K562 (cell line): ENCODE results near the gene AKAP13. TPM values are rescaled to one million over a fixed set of nuclear protein-coding genes. Genes with fewer than 3 reads are reported as not detected.

Experiments
- ATAC-seq: fragments of 200-7000 bp; cut with Tn5 transposase; 3 replicates; pipeline ENCODE4 v1.9.1; 2020; ENCODE audit warnings: moderate library complexity
- BruUV-seq: library from RNA; stranded (reverse); fragments of 400-500 nt; replicated peaks from 2 replicates; lab custom pipeline; 2021; lab: Mats Ljungman, UMichigan
- CTCF ChIA-PET: fragments of 300-600 bp; formaldehyde crosslinking; extraction: SDS; loops from one replicate; lab custom pipeline; 2021; ENCODE audit warnings: low intra/inter-chr PET ratio; lab: Yijun Ruan, JAX
- POLR2A ChIA-PET: fragments of 300-600, 350-650 bp; sonication (Branson Sonifier 250); formaldehyde crosslinking; extraction: SDS; loops from one replicate; lab custom pipeline; 2021; ENCODE audit warnings: antibody characterized with exemption, inconsistent platforms; lab: Yijun Ruan, JAX
- DNase-seq, 4 experiments: peaks; one replicate each; pipeline versions ENCODE4 v3.0.0 to v3.0.0-alpha.2; 2011 to 2018; ENCODE audit warnings: low spot score in 3 of 4, mixed read lengths in 3 of 4; ENCODE audit errors: extremely low read depth in 1 of 4
- FAIRE-seq: peaks from 2 replicates; lab custom pipeline; 2011; peaks lifted over from hg19 to GRCh38; lab: Jason Lieb, UNC
- H2AFZ ChIP-seq: 2 replicates; pipeline ENCODE4 v1.6.0; 2011; ENCODE audit warnings: low read depth, low read length, control low read depth, inconsistent platforms
- H3K27ac ChIP-seq: fragments of 200-600 bp; 3 replicates; pipeline ENCODE4 v1.8.0; 2011; ENCODE audit warnings: low read depth, mild to moderate bottlenecking, control low read depth, inconsistent platforms, low read length, moderate library complexity, mixed read lengths; ENCODE audit errors: extremely low read depth
- H3K27me3 ChIP-seq, 2 experiments: fragments of 300-600 bp in 1 of 2; 2 replicates in 1 of 2; 3 replicates in 1 of 2; pipeline versions ENCODE4 v1.6.0 to v1.8.0; 2011; ENCODE audit warnings: inconsistent platforms in 2 of 2, low read length in 2 of 2, mild to moderate bottlenecking in 1 of 2, mixed read lengths in 1 of 2, moderate library complexity in 1 of 2; ENCODE audit not compliant: control insufficient read depth in 2 of 2, insufficient read depth in 2 of 2
- H3K36me3 ChIP-seq: fragments of 300-600 bp; 3 replicates; pipeline ENCODE4 v1.8.0; 2011; ENCODE audit warnings: mild to moderate bottlenecking, low read length, inconsistent platforms; ENCODE audit not compliant: control insufficient read depth, insufficient read depth
- H3K4me1 ChIP-seq, 2 experiments: fragments of 200-600 bp in 1 of 2; replicated peaks in 1 of 2; 2 replicates in 1 of 2; 3 replicates in 1 of 2; pipeline versions ENCODE4 v1.5.1 to v1.8.0; 2011; ENCODE audit warnings: inconsistent platforms in 2 of 2, low read length in 2 of 2, mild to moderate bottlenecking in 1 of 2, mixed read lengths in 1 of 2, moderate library complexity in 1 of 2; ENCODE audit not compliant: control insufficient read depth in 2 of 2, insufficient read depth in 2 of 2
- H3K4me2 ChIP-seq: 2 replicates; pipeline ENCODE4 v1.6.1; 2011; ENCODE audit warnings: low read length, control low read depth, inconsistent platforms, mixed read lengths; ENCODE audit not compliant: insufficient read depth
- H3K4me3 ChIP-seq: fragments of 200-600 bp; sonication (generic), shearing (Covaris generic); 2 replicates; pipeline ENCODE4 v1.5.1; 2016; ENCODE audit warnings: control low read depth, inconsistent platforms
- H3K79me2 ChIP-seq: fragments of 200-600 bp; 3 replicates; pipeline ENCODE4 v1.8.0; 2011; ENCODE audit warnings: low read length, inconsistent platforms; ENCODE audit not compliant: control insufficient read depth, insufficient read depth
- H3K9ac ChIP-seq, 2 experiments: 2 replicates each; pipeline versions ENCODE4 v1.6.0 to v1.6.1; 2011; ENCODE audit warnings: low read depth in 2 of 2, low read length in 2 of 2, control low read depth in 1 of 2, inconsistent platforms in 1 of 2, mild to moderate bottlenecking in 1 of 2, mixed read lengths in 1 of 2; ENCODE audit not compliant: insufficient read depth in 1 of 2
- H3K9me1 ChIP-seq: one replicate; pipeline ENCODE4 v1.6.0; 2011; ENCODE audit warnings: inconsistent platforms, mild to moderate bottlenecking, low read length, moderate library complexity; ENCODE audit not compliant: control insufficient read depth, insufficient read depth
- H3K9me3 ChIP-seq: replicated peaks from 2 replicates; pipeline ENCODE4 v1.5.1; 2011; ENCODE audit warnings: low read depth, low read length, inconsistent platforms; ENCODE audit not compliant: control insufficient read depth, insufficient read depth
- H4K20me1 ChIP-seq: replicated peaks from 2 replicates; pipeline ENCODE4 v1.6.1; 2011; ENCODE audit warnings: low read length, inconsistent platforms, mixed read lengths; ENCODE audit not compliant: control insufficient read depth, insufficient read depth
- ATF1 ChIP-seq, 2 experiments: fragments of 450-650 bp in 1 of 2; IDR thresholded peaks; 2 replicates each; pipeline ENCODE4 v1.6.1; 2016; ENCODE audit warnings: missing compliant biosample characterization in 1 of 2, missing genetic modification characterization in 1 of 2
- MECOM ChIP-seq: fragments of 250-450 bp; sonication (Bioruptor Pico); IDR thresholded peaks from 2 replicates; pipeline ENCODE4 v1.8.0; 2022; ENCODE audit warnings: inconsistent platforms
- SRSF1 ChIP-seq: fragments of 200-400 bp; formaldehyde crosslinking; IDR thresholded peaks from 2 replicates; pipeline ENCODE4 v1.6.1; 2017; ENCODE audit warnings: mild to moderate bottlenecking, low read depth, low read length, moderate library complexity
- TRIM28 ChIP-seq: fragments of 450-650 bp; IDR thresholded peaks from 2 replicates; pipeline ENCODE4 v1.6.1; 2017
- WGBS: fragments of 100-300 bp; shearing (Covaris generic); methylation state at CpG from one replicate; pipeline ENCODE4 v1.1.6; 2016; ENCODE audit warnings: low coverage, mixed read lengths; ENCODE audit not compliant: insufficient coverage; ENCODE audit errors: missing lambda C conversion rate; 5-methylcytosine and 5-hydroxymethylcytosine counted together
- in situ Hi-C: fragments of 300-500 bp; cut with MboI; formaldehyde crosslinking; loops from 4 replicates; pipeline ENCODE4 v1.15.0; 2018; ENCODE audit warnings: inconsistent platforms, mixed read lengths
- intact Hi-C: fragments of 100-400 bp; cut with micrococcal nuclease; formaldehyde crosslinking; loops from 2 replicates; pipeline ENCODE4 v1.14.2; 2022
- polyA plus RNA-seq, 8 experiments: library from polyadenylated mRNA; depleted of rRNA in 4 of 8; stranded (reverse) in 5 of 8; unstranded in 3 of 8; fragments of >200 nt; fragmentation: Nextera tagmentation in 2 of 8; fragmentation: Illumina TruSeq in 1 of 8; extraction: Ambion mirVana in 2 of 8; extraction: Trizol in 1 of 8; gene quantifications; 2 replicates each; pipeline versions ENCODE4 v1.2.1 to v1.2.3, GENCODE V29; 2011 to 2014; ENCODE audit warnings: inconsistent platforms in 1 of 8, missing spikeins in 1 of 8
- total RNA-seq, 7 experiments: library from RNA; depleted of rRNA in 6 of 7; stranded (reverse); fragments of >200 nt in 6 of 7; fragmentation: Illumina TruSeq in 2 of 7; extraction: Trizol in 2 of 7; gene quantifications; 2 replicates each; pipeline versions ENCODE4 v1.2.1 to v1.2.3, GENCODE V29; 2011 to 2021; ENCODE audit warnings: low replicate concordance in 1 of 7
- TF ChIP-seq, protein P1 (sequence below): sonication (generic); formaldehyde crosslinking; IDR thresholded peaks from 2 replicates; pipeline ENCODE4 v1.8.0; 2022; ENCODE audit warnings: mild to moderate bottlenecking, missing genetic modification reagents
- TF ChIP-seq, protein P2 (sequence below), 3 experiments: IDR thresholded peaks in 2 of 3; conservative IDR thresholded peaks in 1 of 3; 2 replicates each; pipeline ENCODE4 v1.5.1; 2011 to 2012; ENCODE audit warnings: low read length in 3 of 3, mild to moderate bottlenecking in 3 of 3, control low read depth in 2 of 3, improper control_type of control experiment in 1 of 3, inconsistent platforms in 1 of 3, low read depth in 1 of 3, mixed read lengths in 1 of 3, moderate library complexity in 1 of 3; ENCODE audit not compliant: insufficient read depth in 2 of 3

Gene AKAP13
- total and polyA plus RNA-seq, 9 of the 15 experiments (the other 6 are each of a cell fraction or from before 2014, with no cell fraction given) = 0.03 to 1.7 (median 0.42) TPM

DNA sequence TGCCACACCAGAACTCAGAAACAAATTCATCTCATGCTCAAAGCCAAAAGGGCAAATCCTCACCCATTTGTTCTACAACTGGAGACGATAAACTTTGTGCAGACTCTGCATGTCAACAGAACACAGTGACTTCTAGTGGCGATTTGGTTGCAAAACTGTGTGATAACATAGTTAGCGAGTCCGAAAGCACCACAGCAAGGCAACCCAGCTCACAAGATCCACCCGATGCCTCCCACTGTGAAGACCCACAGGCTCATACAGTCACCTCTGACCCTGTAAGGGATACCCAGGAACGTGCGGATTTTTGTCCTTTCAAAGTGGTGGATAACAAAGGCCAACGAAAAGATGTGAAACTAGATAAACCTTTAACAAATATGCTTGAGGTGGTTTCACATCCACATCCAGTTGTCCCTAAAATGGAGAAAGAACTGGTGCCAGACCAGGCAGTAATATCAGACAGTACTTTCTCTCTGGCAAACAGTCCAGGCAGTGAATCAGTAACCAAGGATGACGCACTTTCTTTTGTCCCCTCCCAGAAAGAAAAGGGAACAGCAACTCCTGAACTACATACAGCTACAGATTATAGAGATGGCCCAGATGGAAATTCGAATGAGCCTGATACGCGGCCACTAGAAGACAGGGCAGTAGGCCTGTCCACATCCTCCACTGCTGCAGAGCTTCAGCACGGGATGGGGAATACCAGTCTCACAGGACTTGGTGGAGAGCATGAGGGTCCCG, 199.7 kb downstream of the AKAP13 start:
- POLR2A ChIA-PET = interaction anchor here (1.4 kb wide), 1 partner anchor 8 kb away, joined by 3 read pairs; no protein-coding TSS in a partner anchor

More for the DNA sequence above, 199.7 kb downstream of the AKAP13 start:
- DNase-seq (no peak), ATAC-seq (no peak)
- no peak overlapping the region for H3K27ac ChIP-seq
- no peak for TF ChIP-seq SRSF1
- no peak for TF ChIP-seq ATF1 (CRISPR knock-in tag; IDR thresholded peaks at IDR 0.05)
- no peak for TF ChIP-seq ATF1 (tag; IDR thresholded peaks at IDR 0.05)
- TF ChIP-seq, protein P1, sequence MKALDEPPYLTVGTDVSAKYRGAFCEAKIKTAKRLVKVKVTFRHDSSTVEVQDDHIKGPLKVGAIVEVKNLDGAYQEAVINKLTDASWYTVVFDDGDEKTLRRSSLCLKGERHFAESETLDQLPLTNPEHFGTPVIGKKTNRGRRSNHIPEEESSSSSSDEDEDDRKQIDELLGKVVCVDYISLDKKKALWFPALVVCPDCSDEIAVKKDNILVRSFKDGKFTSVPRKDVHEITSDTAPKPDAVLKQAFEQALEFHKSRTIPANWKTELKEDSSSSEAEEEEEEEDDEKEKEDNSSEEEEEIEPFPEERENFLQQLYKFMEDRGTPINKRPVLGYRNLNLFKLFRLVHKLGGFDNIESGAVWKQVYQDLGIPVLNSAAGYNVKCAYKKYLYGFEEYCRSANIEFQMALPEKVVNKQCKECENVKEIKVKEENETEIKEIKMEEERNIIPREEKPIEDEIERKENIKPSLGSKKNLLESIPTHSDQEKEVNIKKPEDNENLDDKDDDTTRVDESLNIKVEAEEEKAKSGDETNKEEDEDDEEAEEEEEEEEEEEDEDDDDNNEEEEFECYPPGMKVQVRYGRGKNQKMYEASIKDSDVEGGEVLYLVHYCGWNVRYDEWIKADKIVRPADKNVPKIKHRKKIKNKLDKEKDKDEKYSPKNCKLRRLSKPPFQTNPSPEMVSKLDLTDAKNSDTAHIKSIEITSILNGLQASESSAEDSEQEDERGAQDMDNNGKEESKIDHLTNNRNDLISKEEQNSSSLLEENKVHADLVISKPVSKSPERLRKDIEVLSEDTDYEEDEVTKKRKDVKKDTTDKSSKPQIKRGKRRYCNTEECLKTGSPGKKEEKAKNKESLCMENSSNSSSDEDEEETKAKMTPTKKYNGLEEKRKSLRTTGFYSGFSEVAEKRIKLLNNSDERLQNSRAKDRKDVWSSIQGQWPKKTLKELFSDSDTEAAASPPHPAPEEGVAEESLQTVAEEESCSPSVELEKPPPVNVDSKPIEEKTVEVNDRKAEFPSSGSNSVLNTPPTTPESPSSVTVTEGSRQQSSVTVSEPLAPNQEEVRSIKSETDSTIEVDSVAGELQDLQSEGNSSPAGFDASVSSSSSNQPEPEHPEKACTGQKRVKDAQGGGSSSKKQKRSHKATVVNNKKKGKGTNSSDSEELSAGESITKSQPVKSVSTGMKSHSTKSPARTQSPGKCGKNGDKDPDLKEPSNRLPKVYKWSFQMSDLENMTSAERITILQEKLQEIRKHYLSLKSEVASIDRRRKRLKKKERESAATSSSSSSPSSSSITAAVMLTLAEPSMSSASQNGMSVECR (CRISPR knock-in tag) = no peak
- TF ChIP-seq MECOM (CRISPR knock-in tag) = no peak
- TF ChIP-seq TRIM28 = no peak
- TF ChIP-seq, protein P2, sequence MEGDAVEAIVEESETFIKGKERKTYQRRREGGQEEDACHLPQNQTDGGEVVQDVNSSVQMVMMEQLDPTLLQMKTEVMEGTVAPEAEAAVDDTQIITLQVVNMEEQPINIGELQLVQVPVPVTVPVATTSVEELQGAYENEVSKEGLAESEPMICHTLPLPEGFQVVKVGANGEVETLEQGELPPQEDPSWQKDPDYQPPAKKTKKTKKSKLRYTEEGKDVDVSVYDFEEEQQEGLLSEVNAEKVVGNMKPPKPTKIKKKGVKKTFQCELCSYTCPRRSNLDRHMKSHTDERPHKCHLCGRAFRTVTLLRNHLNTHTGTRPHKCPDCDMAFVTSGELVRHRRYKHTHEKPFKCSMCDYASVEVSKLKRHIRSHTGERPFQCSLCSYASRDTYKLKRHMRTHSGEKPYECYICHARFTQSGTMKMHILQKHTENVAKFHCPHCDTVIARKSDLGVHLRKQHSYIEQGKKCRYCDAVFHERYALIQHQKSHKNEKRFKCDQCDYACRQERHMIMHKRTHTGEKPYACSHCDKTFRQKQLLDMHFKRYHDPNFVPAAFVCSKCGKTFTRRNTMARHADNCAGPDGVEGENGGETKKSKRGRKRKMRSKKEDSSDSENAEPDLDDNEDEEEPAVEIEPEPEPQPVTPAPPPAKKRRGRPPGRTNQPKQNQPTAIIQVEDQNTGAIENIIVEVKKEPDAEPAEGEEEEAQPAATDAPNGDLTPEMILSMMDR (IDR thresholded peaks at IDR 0.05 in 2 of 3, conservative IDR thresholded peaks at IDR 0.05 in 1 of 3; ENCODE audit: insufficient read depth in 2 of 3, low read depth in 1 of 3, low read length in 3 of 3) = peak in 1 of 3 experiments; percentile 21; a peak in 1 of 6 replicates
- TF ChIP-seq, all 486 proteins: peak for 1
- no peak for FAIRE-seq
- Histone ChIP-seq H4K20me1 (no peaks in the 10 kb centered on the region), H3K9me3 (no peaks in the 10 kb centered on the region), H2AFZ (no peak overlapping the region), H3K9ac (no peak overlapping the region), H3K4me1 (no peaks in the 10 kb centered on the region), H3K4me3 (no peak overlapping the region), H3K79me2 (no peaks in the 10 kb centered on the region), H3K36me3 (no peaks in the 10 kb centered on the region), H3K4me2 (no peak overlapping the region), H3K9me1 (no peaks in the 10 kb centered on the region), H3K27me3 (no peaks in the 10 kb centered on the region)
- BruUV-seq = no TSS peak
- intact Hi-C loops (no loop called here), in situ Hi-C loops (no loop called here)
- WGBS = 2% methylated on average over 14 of the region's 14 CpGs
- CTCF ChIA-PET = interaction anchor here (0.6 kb wide), 1 partner anchor 278 kb away, joined by 4 read pairs; no protein-coding TSS in a partner anchor
